Stimulated activated naive B cell treated with anti-CD40 and anti-IgM and Interleukin-4, amounts not matched to agents 10 μg/mL and 1 μg/mL and 100 μg/mL, for 72 hours (primary cell): Measurements from ENCODE around the gene DOC2A.

Experiments
- ATAC-seq, 2 donors: fragments of 150-1000 bp; cut with Tn5 transposase; replicated peaks; 2 replicates each; pipeline ENCODE4 v1.10.0; 2021; ENCODE audit warnings: moderate library complexity in 1 of 2
- DNase-seq: peaks from one replicate; pipeline ENCODE4 v3.0.0; 2021
- H3K27ac Mint-ChIP-seq: one replicate; pipeline ENCODE4 v1.8.0; 2022; ENCODE audit warnings: mild to moderate bottlenecking, mixed read lengths
- H3K27me3 Mint-ChIP-seq, 2 donors: one replicate each; pipeline ENCODE4 v1.8.0; 2022; ENCODE audit warnings: mixed read lengths in 2 of 2
- H3K36me3 Mint-ChIP-seq, 2 donors: one replicate each; pipeline ENCODE4 v1.8.0; 2022; ENCODE audit warnings: mixed read lengths in 2 of 2, mild to moderate bottlenecking in 1 of 2
- H3K4me1 Mint-ChIP-seq, 2 donors: one replicate each; pipeline ENCODE4 v1.8.0; 2022; ENCODE audit warnings: mixed read lengths in 2 of 2, mild to moderate bottlenecking in 1 of 2
- H3K4me3 Mint-ChIP-seq, 2 donors: one replicate each; pipeline ENCODE4 v1.8.0; 2022; ENCODE audit warnings: mild to moderate bottlenecking in 2 of 2, mixed read lengths in 2 of 2, moderate library complexity in 1 of 2
- H3K9me3 Mint-ChIP-seq, 2 donors: one replicate each; pipeline ENCODE4 v1.8.0; 2022; ENCODE audit warnings: mixed read lengths in 2 of 2, mild to moderate bottlenecking in 1 of 2

DOC2A gene

DNA sequence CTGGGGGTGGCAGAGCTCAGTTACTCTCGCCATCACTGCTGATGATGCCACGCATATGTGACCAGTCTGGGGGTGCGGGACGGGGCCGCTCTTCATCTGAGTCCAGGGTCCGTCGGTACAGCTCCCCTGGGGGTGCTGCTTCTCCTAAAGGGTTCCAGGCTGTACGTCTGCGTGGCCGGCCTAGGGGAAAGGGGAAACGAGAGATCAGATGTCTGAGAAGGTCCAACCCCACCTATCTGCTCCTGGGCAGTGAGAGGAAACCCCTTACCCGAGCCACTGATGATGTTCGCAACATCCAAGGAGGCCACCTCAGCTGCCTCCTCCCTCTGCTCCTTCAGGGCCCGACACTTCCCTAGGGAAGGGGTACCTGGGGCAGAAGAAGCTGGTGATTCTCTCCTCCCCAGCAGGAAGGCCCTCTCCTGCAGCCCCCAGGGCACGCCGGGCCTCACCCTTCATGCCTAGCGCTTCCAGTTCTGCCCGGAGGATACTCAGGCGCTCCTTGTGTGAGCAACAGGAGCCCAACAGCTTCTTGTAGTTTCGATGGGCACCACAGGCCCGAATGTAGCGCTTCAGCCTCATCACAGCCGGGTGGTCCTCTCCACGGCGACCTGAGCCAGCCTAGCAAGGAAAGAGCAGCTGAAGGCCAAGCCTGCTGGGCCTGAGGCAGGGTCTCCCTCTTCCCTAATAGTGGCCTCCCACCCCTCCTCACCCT lies 17.5 kb downstream of the DOC2A start:
- Mint-ChIP-seq H3K27ac (no peak overlapping the region), H3K9me3 (no peaks in the 10 kb centered on the region), H3K36me3 (peaks cover 26 to 51% of the 10 kb centered on the region in 2 donors), H3K4me3 (no peak overlapping the region), H3K27me3 (no peaks in the 10 kb centered on the region), H3K4me1 (peaks cover 24 to 33% of the 10 kb centered on the region in 2 donors)
- DNase-seq (no peak), ATAC-seq (no peak)

DNA sequence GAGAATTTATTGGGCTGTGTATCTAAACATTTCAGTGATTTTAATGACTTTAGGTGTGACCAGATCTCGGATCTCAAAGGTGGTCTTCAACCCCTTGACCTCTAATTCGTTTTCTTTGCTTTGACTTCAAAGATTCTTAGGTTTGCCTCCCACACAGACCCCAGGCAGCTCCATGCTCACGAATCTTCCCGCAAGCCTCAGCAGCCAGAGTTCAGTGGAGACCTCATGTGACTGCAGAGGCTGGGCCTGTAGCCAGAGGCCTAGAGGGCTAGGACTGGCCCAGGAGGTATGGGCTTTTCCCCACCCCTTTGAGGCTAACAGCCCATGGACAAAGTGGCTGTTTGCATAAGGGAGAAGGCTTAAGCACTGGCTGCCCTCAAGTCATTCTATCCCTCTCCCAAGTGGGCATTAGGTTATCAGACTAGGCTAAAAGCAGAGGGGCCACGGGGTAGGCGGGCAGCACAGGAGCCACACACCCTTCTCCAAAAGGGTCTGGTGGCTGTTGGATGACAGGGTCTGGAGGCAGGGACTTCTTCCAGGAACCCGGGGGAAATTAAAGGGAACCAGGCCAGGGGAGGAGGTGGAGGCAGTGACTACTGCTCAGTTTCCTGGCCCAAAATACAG lies 18.4 kb downstream of the DOC2A start:
- Mint-ChIP-seq H3K27ac (peak overlapping the region; percentile 63), H3K36me3 (peaks cover 34 to 51% of the 10 kb centered on the region in 2 donors), H3K9me3 (no peaks in the 10 kb centered on the region), H3K4me3 (peak overlapping the region in 1 of 2 donors; percentile 43), H3K4me1 (peaks cover 26 to 33% of the 10 kb centered on the region in 2 donors), H3K27me3 (no peaks in the 10 kb centered on the region)
- no peak for DNase-seq
- ATAC-seq: no peak

DNA sequence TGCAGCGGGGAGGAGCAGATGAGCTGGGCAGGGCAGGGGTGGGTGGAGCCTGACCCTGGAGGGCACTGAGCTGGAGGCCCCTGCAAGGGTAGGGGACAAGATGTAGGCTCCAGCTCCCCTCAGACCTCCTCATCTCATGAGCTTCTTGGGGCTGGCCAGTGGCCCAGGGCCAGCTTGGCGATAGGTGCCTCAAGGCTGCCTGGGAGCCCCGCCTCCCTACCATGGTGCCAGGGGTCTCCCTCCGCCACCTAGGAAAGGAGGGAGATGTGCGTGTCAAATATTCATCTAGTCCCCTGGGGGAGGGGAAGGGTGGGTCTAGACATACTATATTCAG lies 19.3 kb downstream of the DOC2A start:
- no peak for ATAC-seq
- Mint-ChIP-seq H3K36me3 (peaks cover 37 to 51% of the 10 kb centered on the region in 2 donors), H3K27me3 (no peaks in the 10 kb centered on the region), H3K4me1 (peaks cover 21 to 28% of the 10 kb centered on the region in 2 donors), H3K9me3 (no peaks in the 10 kb centered on the region), H3K27ac (no peak overlapping the region), H3K4me3 (no peak overlapping the region)
- DNase-seq: no peak

DNA sequence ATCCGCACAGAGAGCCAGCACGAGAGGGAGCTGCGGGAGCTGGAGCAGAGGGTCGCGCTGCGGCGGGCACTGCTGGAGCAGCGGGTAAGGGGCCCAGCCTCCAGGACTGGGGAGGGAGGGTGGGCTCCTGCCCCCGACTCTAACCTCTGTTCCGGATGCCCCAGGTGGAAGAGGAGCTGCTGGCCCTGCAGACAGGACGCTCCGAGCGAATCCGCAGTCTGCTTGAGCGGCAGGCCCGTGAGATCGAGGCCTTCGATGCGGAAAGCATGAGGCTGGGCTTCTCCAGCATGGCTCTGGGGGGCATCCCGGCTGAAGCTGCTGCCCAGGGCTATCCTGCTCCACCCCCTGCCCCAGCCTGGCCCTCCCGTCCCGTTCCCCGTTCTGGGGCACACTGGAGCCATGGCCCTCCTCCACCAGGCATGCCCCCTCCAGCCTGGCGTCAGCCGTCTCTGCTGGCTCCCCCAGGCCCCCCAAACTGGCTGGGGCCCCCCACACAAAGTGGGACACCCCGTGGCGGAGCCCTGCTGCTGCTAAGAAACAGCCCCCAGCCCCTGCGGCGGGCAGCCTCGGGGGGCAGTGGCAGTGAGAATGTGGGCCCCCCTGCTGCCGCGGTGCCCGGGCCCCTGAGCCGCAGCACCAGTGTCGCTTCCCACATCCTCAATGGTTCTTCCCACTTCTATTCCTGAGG lies 19.8 kb downstream of the DOC2A start:
- ATAC-seq (no peak), DNase-seq (no peak)
- no peaks in the 10 kb centered on the region for H3K9me3 Mint-ChIP-seq
- H3K4me1 Mint-ChIP-seq: peaks cover 18 to 27% of the 10 kb centered on the region in 2 donors
- H3K36me3 Mint-ChIP-seq: peaks cover 40 to 52% of the 10 kb centered on the region in 2 donors
- no peaks in the 10 kb centered on the region for H3K27me3 Mint-ChIP-seq
- H3K27ac Mint-ChIP-seq: peak overlapping the region; percentile 63
- no peak overlapping the region for H3K4me3 Mint-ChIP-seq

DNA sequence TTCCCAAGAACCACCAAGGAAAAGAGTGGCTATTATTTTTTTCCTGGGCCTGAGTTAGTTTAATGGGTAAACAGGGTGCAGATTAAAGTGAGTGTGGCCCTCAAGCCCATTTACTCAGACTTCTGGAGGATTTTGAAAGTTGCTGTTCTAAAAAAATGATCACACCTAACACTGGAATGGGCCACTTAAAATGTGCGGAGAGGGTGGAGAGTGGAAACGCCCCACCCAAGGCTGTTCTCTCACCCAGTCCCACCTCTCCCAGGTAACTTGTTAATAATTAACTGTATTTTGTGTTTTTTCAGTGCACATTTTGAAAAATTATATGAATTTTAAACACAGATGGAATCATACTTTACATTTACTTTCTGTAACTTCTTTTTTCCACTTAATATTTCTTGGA lies 20.8 kb downstream of the DOC2A start:
- Mint-ChIP-seq H3K27me3 (no peaks in the 10 kb centered on the region), H3K4me3 (no peak overlapping the region), H3K36me3 (peaks cover 45 to 61% of the 10 kb centered on the region in 2 donors), H3K27ac (no peak overlapping the region), H3K9me3 (no peaks in the 10 kb centered on the region), H3K4me1 (peaks cover 16 to 19% of the 10 kb centered on the region in 2 donors)
- no peak for ATAC-seq
- DNase-seq: no peak

DNA sequence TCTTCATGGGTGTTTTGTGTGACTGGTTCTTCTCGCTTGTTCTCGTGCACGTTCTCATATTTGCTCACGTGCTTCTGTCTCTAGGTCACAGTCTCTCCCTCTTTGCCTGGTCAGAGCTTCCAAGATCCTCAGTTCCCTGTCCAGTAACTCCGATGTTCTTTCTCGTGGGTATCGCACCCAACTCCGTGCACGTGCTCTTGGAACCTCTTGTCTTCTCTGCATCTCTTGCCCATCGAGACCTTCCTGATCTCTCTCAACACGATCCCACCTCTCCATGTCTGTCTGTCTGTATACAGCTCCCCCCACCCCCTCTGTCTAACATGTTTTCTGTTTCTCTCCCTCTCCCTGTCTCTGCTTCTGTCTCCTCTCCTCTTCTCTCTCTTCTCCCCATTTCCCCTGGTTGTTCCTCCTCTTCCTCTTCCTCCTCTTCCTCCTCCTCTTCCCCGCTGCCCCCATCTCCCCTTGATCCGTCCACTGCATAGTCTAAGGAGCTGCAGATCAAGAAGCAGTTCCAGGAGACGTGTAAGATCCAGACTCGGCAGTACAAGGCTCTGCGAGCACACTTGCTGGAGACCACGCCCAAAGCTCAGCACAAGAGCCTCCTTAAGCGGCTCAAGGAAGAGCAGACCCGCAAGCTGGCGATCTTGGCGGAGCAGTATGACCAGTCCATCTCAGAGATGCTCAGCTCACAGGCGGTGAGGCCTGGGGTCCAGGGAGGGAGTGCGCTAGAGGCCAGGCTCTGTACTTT lies 21.5 kb downstream of the DOC2A start:
- Mint-ChIP-seq H3K9me3 (no peaks in the 10 kb centered on the region), H3K4me3 (no peak overlapping the region), H3K27ac (peak overlapping the region; percentile 2), H3K4me1 (peaks cover 10 to 12% of the 10 kb centered on the region in 2 donors), H3K36me3 (peaks cover 46 to 61% of the 10 kb centered on the region in 2 donors), H3K27me3 (no peaks in the 10 kb centered on the region)
- no peak for ATAC-seq
- no peak for DNase-seq

DNA sequence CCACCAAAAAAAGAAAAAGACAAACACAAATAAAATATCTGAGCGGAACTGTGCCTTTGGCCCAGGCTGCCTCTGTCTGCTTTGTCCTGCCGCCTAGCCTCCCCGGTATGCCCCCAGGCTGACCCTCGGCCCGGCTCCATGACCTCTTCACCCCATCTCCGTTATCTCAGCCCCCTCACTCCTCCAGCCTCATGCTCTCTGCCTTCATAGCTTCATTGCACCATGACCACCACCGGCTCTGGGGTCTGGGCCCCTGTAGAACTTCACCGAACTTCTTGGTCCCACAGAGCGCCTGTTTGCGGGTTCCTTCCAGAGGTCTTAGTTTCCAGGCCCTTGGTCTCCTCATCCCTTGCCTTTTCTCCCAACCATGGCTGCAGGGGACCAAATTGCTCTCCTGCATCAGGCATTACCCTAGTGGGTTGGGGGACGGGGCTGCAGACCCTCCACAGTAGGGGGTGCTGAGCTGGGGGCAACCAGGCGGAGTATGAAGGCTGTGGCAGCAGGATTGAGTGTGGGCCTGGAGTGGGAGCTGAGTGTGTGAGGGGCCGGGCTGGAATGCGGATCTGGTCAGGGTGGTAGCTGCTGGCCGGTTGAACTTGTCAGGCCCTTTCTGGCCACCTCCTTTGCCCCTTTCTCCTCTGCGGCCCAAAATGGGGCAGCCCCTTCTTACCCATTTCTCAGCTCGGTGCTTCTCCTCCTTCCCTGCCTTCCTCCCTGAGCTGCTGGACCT lies 22.3 kb downstream of the DOC2A start:
- Mint-ChIP-seq H3K36me3 (peaks cover 49 to 61% of the 10 kb centered on the region in 2 donors), H3K27ac (peak overlapping the region; percentile 2), H3K4me1 (peaks cover 5% of the 10 kb centered on the region in 2 donors), H3K9me3 (no peaks in the 10 kb centered on the region), H3K4me3 (no peak overlapping the region), H3K27me3 (no peaks in the 10 kb centered on the region)
- no peak for ATAC-seq
- no peak for DNase-seq

DNA sequence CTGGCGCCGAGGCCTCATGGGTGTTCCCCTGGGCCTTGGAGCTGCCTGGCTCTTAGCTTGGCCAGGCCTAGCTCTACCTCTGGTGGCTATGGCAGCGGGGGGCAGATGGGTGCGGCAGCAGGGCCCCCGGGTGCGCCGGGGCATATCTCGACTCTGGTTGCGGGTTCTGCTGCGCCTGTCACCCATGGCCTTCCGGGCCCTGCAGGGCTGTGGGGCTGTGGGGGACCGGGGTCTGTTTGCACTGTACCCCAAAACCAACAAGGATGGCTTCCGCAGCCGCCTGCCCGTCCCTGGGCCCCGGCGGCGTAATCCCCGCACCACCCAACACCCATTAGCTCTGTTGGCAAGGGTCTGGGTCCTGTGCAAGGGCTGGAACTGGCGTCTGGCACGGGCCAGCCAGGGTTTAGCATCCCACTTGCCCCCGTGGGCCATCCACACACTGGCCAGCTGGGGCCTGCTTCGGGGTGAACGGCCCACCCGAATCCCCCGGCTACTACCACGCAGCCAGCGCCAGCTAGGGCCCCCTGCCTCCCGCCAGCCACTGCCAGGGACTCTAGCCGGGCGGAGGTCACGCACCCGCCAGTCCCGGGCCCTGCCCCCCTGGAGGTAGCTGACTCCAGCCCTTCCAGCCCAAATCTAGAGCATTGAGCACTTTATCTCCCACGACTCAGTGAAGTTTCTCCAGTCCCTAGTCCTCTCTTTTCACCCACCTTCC lies 23.3 kb downstream of the DOC2A start:
- no peak for ATAC-seq
- H3K4me1 Mint-ChIP-seq: peaks cover 5% of the 10 kb centered on the region in 2 donors
- no peak overlapping the region for H3K4me3 Mint-ChIP-seq
- no peak for DNase-seq
- H3K9me3 Mint-ChIP-seq: no peaks in the 10 kb centered on the region
- H3K36me3 Mint-ChIP-seq: peaks cover 48 to 67% of the 10 kb centered on the region in 2 donors
- no peaks in the 10 kb centered on the region for H3K27me3 Mint-ChIP-seq
- H3K27ac Mint-ChIP-seq: no peak overlapping the region

DNA sequence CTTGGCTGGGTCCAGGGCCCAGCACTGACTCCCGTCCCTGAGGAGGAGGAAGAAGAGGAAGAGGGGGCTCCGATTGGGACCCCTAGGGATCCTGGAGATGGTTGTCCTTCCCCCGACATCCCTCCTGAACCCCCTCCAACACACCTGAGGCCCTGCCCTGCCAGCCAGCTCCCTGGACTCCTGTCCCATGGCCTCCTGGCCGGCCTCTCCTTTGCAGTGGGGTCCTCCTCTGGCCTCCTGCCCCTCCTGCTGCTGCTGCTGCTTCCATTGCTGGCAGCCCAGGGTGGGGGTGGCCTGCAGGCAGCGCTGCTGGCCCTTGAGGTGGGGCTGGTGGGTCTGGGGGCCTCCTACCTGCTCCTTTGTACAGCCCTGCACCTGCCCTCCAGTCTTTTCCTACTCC lies 23.9 kb downstream of the DOC2A start:
- no peaks in the 10 kb centered on the region for H3K27me3 Mint-ChIP-seq
- DNase-seq (no peak), ATAC-seq (no peak)
- no peak overlapping the region for H3K27ac Mint-ChIP-seq
- peaks cover 47 to 70% of the 10 kb centered on the region in 2 donors for H3K36me3 Mint-ChIP-seq
- peaks cover 5% of the 10 kb centered on the region in 2 donors for H3K4me1 Mint-ChIP-seq
- H3K4me3 Mint-ChIP-seq: no peak overlapping the region
- no peaks in the 10 kb centered on the region for H3K9me3 Mint-ChIP-seq

DNA sequence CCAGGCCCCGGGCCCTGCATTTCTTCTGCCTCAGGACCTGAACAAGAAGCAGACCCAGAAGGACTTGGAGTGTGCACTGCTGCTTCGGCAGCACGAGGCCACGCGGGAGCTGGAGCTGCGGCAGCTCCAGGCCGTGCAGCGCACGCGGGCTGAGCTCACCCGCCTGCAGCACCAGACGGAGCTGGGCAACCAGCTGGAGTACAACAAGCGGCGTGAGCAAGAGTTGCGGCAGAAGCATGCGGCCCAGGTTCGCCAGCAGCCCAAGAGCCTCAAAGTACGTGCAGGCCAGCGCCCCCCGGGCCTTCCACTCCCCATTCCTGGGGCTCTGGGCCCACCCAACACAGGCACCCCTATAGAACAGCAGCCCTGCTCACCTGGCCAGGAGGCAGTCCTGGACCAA lies 24.6 kb downstream of the DOC2A start:
- Mint-ChIP-seq H3K4me1 (peaks cover 5% of the 10 kb centered on the region in 2 donors), H3K9me3 (no peaks in the 10 kb centered on the region), H3K4me3 (no peak overlapping the region), H3K27me3 (no peaks in the 10 kb centered on the region), H3K36me3 (peaks cover 47 to 67% of the 10 kb centered on the region in 2 donors), H3K27ac (peak overlapping the region; percentile 10)
- ATAC-seq (no peak), DNase-seq (no peak)

DNA sequence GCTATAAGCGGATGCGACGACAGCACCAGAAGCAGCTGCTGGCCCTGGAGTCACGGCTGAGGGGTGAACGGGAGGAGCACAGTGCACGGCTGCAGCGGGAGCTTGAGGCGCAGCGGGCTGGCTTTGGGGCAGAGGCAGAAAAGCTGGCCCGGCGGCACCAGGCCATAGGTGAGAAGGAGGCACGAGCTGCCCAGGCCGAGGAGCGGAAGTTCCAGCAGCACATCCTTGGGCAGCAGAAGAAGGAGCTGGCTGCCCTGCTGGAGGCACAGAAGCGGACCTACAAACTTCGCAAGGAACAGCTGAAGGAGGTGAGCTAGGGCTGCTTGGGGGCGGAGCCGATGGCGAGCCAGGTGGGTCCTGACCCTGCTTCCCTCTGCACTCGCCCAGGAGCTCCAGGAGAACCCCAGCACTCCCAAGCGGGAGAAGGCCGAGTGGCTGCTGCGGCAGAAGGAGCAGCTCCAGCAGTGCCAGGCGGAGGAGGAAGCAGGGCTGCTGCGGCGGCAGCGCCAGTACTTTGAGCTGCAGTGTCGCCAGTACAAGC lies 25.5 kb downstream of the DOC2A start:
- peaks cover 5% of the 10 kb centered on the region in 2 donors for H3K4me1 Mint-ChIP-seq
- ATAC-seq (no peak), DNase-seq (no peak)
- H3K36me3 Mint-ChIP-seq: peaks cover 47 to 65% of the 10 kb centered on the region in 2 donors
- no peaks in the 10 kb centered on the region for H3K9me3 Mint-ChIP-seq
- H3K27ac Mint-ChIP-seq: no peak overlapping the region
- H3K27me3 Mint-ChIP-seq: no peaks in the 10 kb centered on the region
- H3K4me3 Mint-ChIP-seq: no peak overlapping the region

DNA sequence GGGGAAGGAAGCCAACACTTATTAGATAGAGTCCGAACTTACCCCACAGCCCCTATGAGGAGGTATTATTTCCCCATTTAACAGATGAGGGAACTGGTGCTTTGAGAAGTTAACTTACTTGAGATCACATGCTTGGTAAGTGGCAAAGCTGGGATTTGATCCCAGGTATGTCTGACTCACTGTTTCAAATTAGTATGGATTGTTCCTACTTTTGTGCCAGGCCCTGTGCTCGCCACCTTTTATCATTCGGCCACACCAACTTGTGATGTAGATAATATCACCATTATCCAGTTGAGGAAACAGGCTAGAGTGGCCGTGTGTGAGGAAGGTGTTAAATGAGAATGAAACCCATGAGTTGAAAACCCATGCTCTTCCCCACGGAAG lies 26.1 kb downstream of the DOC2A start:
- H3K27ac Mint-ChIP-seq: peak overlapping the region; percentile 37
- H3K9me3 Mint-ChIP-seq: no peaks in the 10 kb centered on the region
- no peaks in the 10 kb centered on the region for H3K27me3 Mint-ChIP-seq
- H3K36me3 Mint-ChIP-seq: peaks cover 49 to 67% of the 10 kb centered on the region in 2 donors
- DNase-seq (no peak), ATAC-seq (no peak)
- H3K4me3 Mint-ChIP-seq: no peak overlapping the region
- H3K4me1 Mint-ChIP-seq: peaks cover 5% of the 10 kb centered on the region in 2 donors

DNA sequence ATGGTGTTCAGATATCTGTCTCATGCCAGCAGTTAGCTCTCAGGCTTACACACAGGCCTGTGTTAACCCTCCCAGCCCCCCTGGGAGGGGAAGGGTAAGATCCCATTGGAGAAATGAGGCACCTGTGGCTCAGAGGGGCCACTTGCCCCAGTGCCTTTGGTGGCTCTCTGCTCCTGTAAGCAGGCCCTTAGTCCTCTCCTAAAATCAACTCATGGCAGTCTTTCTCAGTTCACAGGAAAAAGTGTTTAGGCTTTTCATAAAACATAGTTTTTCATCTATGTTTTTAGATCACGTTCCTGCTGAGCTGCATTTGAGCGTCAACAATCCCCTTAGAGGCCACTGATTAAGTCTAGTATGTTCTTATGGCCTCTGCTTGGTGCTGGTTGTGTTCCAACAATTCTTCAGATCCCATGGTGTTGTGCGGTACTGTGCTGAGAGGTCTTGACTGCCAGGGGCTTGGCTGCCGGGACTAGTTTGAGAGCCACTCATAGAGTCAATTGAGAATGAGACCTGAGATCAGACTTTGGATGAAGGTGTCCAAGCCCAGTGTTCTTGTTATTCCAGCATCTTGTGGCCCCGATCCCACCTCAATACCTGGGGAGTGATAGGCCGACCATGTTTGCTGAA lies 26.6 kb downstream of the DOC2A start:
- no peak overlapping the region for H3K27ac Mint-ChIP-seq

More for the DNA sequence above, 26.6 kb downstream of the DOC2A start:
- ATAC-seq (no peak), DNase-seq (no peak)
- H3K36me3 Mint-ChIP-seq: peaks cover 49 to 68% of the 10 kb centered on the region in 2 donors
- peaks cover 5% of the 10 kb centered on the region in 2 donors for H3K4me1 Mint-ChIP-seq
- H3K9me3 Mint-ChIP-seq: no peaks in the 10 kb centered on the region
- no peaks in the 10 kb centered on the region for H3K27me3 Mint-ChIP-seq
- H3K4me3 Mint-ChIP-seq: no peak overlapping the region
